HUES64 (cell line): ENCODE results near the gene IVD.
A peak's percentile ranks its signal among the peaks of the same experiment; 100 is the strongest.

Experiments used
- H3K27ac ChIP-seq: 2 replicates; pipeline ENCODE4 v1.7.0; 2013; ENCODE audit warnings: low read depth, low read length, inconsistent platforms
- H3K27me3 ChIP-seq: 2 replicates; pipeline ENCODE4 v1.6.1; 2013; ENCODE audit warnings: mild to moderate bottlenecking, low read length; ENCODE audit not compliant: insufficient read depth
- H3K36me3 ChIP-seq: 2 replicates; pipeline ENCODE4 v1.6.1; 2013; ENCODE audit warnings: mild to moderate bottlenecking, low read length; ENCODE audit not compliant: insufficient read depth
- H3K4me1 ChIP-seq: 2 replicates; pipeline ENCODE4 v1.6.1; 2013; ENCODE audit warnings: mild to moderate bottlenecking, low read length, moderate library complexity; ENCODE audit not compliant: insufficient read depth
- H3K4me3 ChIP-seq: 2 replicates; pipeline ENCODE4 v1.5.1; 2013; ENCODE audit warnings: mild to moderate bottlenecking, low read length, moderate library complexity
- H3K9ac ChIP-seq: 2 replicates; pipeline ENCODE4 v1.6.1; 2013; ENCODE audit warnings: mild to moderate bottlenecking, low read depth, low read length
- H3K9me3 ChIP-seq: 2 replicates; pipeline ENCODE4 v1.6.1; 2013; ENCODE audit warnings: low read depth, low read length; ENCODE audit not compliant: insufficient read depth
- WGBS: fragments of 150-250, 120-280 bp; methylation state at CpG from one replicate; pipeline ENCODE4 v1.1.7; 2013; ENCODE audit warnings: missing lambda C conversion rate; 5-methylcytosine and 5-hydroxymethylcytosine counted together

The IVD gene

GRCh38 chr15:40379853-40380252 is 25.7 kb upstream of the IVD start:
- Histone ChIP-seq H3K9me3 (no peaks in the 10 kb centered on the region), H3K4me3 (no peak overlapping the region), H3K27me3 (no peaks in the 10 kb centered on the region), H3K36me3 (peaks cover 3% of the 10 kb centered on the region; the same call in 1 of the 2 replicates), H3K9ac (no peak overlapping the region), H3K4me1 (0 out of 2 replicates have a peak, but pooled peaks cover 5% of the 10 kb centered on the region), H3K27ac (no peak overlapping the region)
- 62% methylated on average over 4 of the region's 4 CpGs for WGBS

GRCh38 chr15:40380636-40381035 is 25.0 kb upstream of the IVD start:
- Histone ChIP-seq H3K4me3 (no peak overlapping the region), H3K36me3 (peaks cover 10% of the 10 kb centered on the region), H3K4me1 (0 out of 2 replicates have a peak, but pooled peaks cover 5% of the 10 kb centered on the region), H3K9me3 (no peaks in the 10 kb centered on the region), H3K27me3 (no peaks in the 10 kb centered on the region), H3K27ac (no peak overlapping the region), H3K9ac (no peak overlapping the region)
- 94% methylated on average over 10 of the region's 10 CpGs for WGBS

GRCh38 chr15:40381818-40382529 is 23.6 kb upstream of the IVD start:
- Histone ChIP-seq H3K4me1 (0 out of 2 replicates have a peak, but pooled peaks cover 5% of the 10 kb centered on the region), H3K36me3 (peaks cover 23% of the 10 kb centered on the region), H3K27me3 (no peaks in the 10 kb centered on the region), H3K9me3 (no peaks in the 10 kb centered on the region), H3K9ac (peak overlapping the region; percentile 33; the same call in 1 of the 2 replicates), H3K4me3 (peak overlapping the region; percentile 85), H3K27ac (peak overlapping the region; percentile 46; the same call in 1 of the 2 replicates)
- WGBS, result 94% methylated on average over 9 of the region's 11 CpGs

- 4% methylated on average over 57 of the region's 57 CpGs for WGBS
- Histone ChIP-seq H3K9me3 (no peaks in the 10 kb centered on the region), H3K9ac (peak within 1 kb of the TSS; percentile 84), H3K27me3 (no peaks in the 10 kb centered on the region), H3K4me1 (0 out of 2 replicates have a peak, but pooled peaks cover 5% of the 10 kb centered on the region), H3K27ac (peak within 1 kb of the TSS; percentile 70), H3K4me3 (peak within 1 kb of the TSS; percentile 85), H3K36me3 (peaks cover 31% of the 10 kb centered on the region)
Measured at GRCh38 chr15:40382580-40383456, 22.8 kb upstream of the IVD start, which contains the start of gene KNSTRN. Gene KNSTRN (plus strand): TSS chr15:40382721. CDS start chr15:40382836, 115 bp downstream.

- H3K27me3 ChIP-seq, result no peaks in the 10 kb centered on the region
- peaks cover 67% of the 10 kb centered on the region for H3K36me3 ChIP-seq
- no peaks in the 10 kb centered on the region for H3K9me3 ChIP-seq
- 97% methylated on average over 3 of the region's 3 CpGs for WGBS
- H3K4me3 ChIP-seq, result no peak overlapping the region
- no peak overlapping the region for H3K27ac ChIP-seq
- 0 out of 2 replicates have a peak, but pooled peaks cover 5% of the 10 kb centered on the region for H3K4me1 ChIP-seq
- no peak overlapping the region for H3K9ac ChIP-seq
Measured at GRCh38 chr15:40386480-40386879, 19.1 kb upstream of the IVD start.

GRCh38 chr15:40388941-40389823 is 16.4 kb upstream of the IVD start:
- no peak overlapping the region for H3K4me3 ChIP-seq
- no peaks in the 10 kb centered on the region for H3K27me3 ChIP-seq
- 96% methylated on average over 12 of the region's 13 CpGs for WGBS
- no peak overlapping the region for H3K9ac ChIP-seq
- no peaks in the 10 kb centered on the region for H3K4me1 ChIP-seq
- no peak overlapping the region for H3K27ac ChIP-seq
- H3K9me3 ChIP-seq, result no peaks in the 10 kb centered on the region
- H3K36me3 ChIP-seq, result peaks cover 94% of the 10 kb centered on the region

GRCh38 chr15:40389824-40390595 is 15.6 kb upstream of the IVD start:
- 93% methylated on average over 2 of the region's 2 CpGs for WGBS
- Histone ChIP-seq H3K9ac (no peak overlapping the region), H3K9me3 (no peaks in the 10 kb centered on the region), H3K27ac (no peak overlapping the region), H3K4me1 (no peaks in the 10 kb centered on the region), H3K4me3 (no peak overlapping the region), H3K36me3 (peaks cover 96% of the 10 kb centered on the region), H3K27me3 (no peaks in the 10 kb centered on the region)

GRCh38 chr15:40392986-40393948 is 12.3 kb upstream of the IVD start:
- Histone ChIP-seq H3K27me3 (no peaks in the 10 kb centered on the region), H3K36me3 (peaks cover 66% of the 10 kb centered on the region), H3K4me3 (no peak overlapping the region), H3K9me3 (no peaks in the 10 kb centered on the region), H3K27ac (no peak overlapping the region), H3K4me1 (no peaks in the 10 kb centered on the region), H3K9ac (no peak overlapping the region)
- WGBS, result 94% methylated on average over 3 of the region's 4 CpGs

- Histone ChIP-seq H3K27me3 (no peaks in the 10 kb centered on the region), H3K27ac (no peak overlapping the region), H3K4me1 (no peaks in the 10 kb centered on the region), H3K36me3 (peaks cover 21% of the 10 kb centered on the region), H3K9ac (no peak overlapping the region), H3K4me3 (no peak overlapping the region), H3K9me3 (no peaks in the 10 kb centered on the region)
- 94% methylated on average over 7 of the region's 8 CpGs for WGBS
Measured at GRCh38 chr15:40397688-40398412, 7.7 kb upstream of the IVD start.
